Transverse colon (tissue), 4 donors: ENCODE results near the gene KCTD18. TPM values are rescaled to one million over a fixed set of nuclear protein-coding genes. Genes with fewer than 3 reads are reported as not detected.

ENCODE experiments used
- DNase-seq: peaks from one replicate; pipeline ENCODE4 v3.0.0-alpha.2; 2019
- H3K27ac ChIP-seq, 4 donors: fragments of 200-600 bp; sonication (generic); 2 replicates each; pipeline ENCODE4 v1.5.1; 2016 to 2018; ENCODE audit warnings: inconsistent platforms in 4 of 4
- H3K27me3 ChIP-seq: fragments of 200-600 bp; sonication (generic); 2 replicates; pipeline ENCODE4 v1.5.1; 2017; ENCODE audit warnings: inconsistent platforms
- H3K36me3 ChIP-seq, 4 donors: fragments of 200-600 bp; sonication (generic); 2 replicates each; pipeline ENCODE4 v1.5.1; 2017 to 2019; ENCODE audit warnings: inconsistent platforms in 4 of 4
- H3K4me1 ChIP-seq, 4 donors: fragments of 200-600 bp; sonication (generic); 2 replicates each; pipeline ENCODE4 v1.5.1; 2017 to 2020; ENCODE audit warnings: inconsistent platforms in 4 of 4
- H3K4me3 ChIP-seq, 4 donors: fragments of 200-600 bp; sonication (generic); 1 replicate in 1 of 4; 2 replicates in 3 of 4; pipeline versions ENCODE4 v1.5.1 to v1.6.1; 2017 to 2019; ENCODE audit warnings: inconsistent platforms in 4 of 4
- H3K9me3 ChIP-seq, 2 donors: fragments of 200-600 bp; sonication (generic); 2 replicates each; pipeline ENCODE4 v1.5.1; 2017 to 2019; ENCODE audit warnings: inconsistent platforms in 2 of 2
- EP300 ChIP-seq: sonication (generic); formaldehyde crosslinking; IDR thresholded peaks from one replicate; pipeline ENCODE4 v1.6.1; 2017; ENCODE audit warnings: antibody characterized with exemption, low read depth
- POLR2A ChIP-seq: fragments of 450-650 bp; IDR thresholded peaks from one replicate; pipeline ENCODE4 v1.6.1; 2016; ENCODE audit warnings: antibody characterized with exemption, mild to moderate bottlenecking, moderate library complexity
- POLR2AphosphoS5 ChIP-seq, 3 donors: sonication (generic); formaldehyde crosslinking; IDR thresholded peaks; one replicate each; pipeline ENCODE4 v1.6.1; 2016; ENCODE audit warnings: antibody characterized with exemption in 3 of 3
- WGBS, 2 donors: methylation state at CpG; one replicate each; pipeline ENCODE4 v1.1.5; 2018; ENCODE audit warnings: low coverage in 1 of 2; 5-methylcytosine and 5-hydroxymethylcytosine counted together
- in situ Hi-C, 4 donors: fragments of 200-750 bp; cut with MboI; loops; one replicate each; pipeline versions ENCODE4 v1.15.0 to v1.15.1; 2017; ENCODE audit warnings: low sequenced_read_pairs in 3 of 4, low pct_ligation_motif_present in 1 of 4, low pct_unique_long_range_greater_than_20kb in 1 of 4
- intact Hi-C: fragments of 100-400 bp; cut with DNase I; formaldehyde crosslinking; loops from one replicate; pipeline ENCODE4 v1.15.1; 2023; ENCODE audit warnings: low total_unique reads
- total RNA-seq, 4 donors: library from RNA; depleted of rRNA; stranded (reverse); fragments of >200 nt; gene quantifications; one replicate each; pipeline ENCODE4 v1.1.0, GENCODE V29; 2016
- TF ChIP-seq, protein P1 (sequence below), 5 experiments: fragments of 200-600 bp in 3 of 5; fragments of 450-650 bp in 2 of 5; sonication (generic) in 3 of 5; IDR thresholded peaks; 1 replicate in 2 of 5; 2 replicates in 3 of 5; pipeline ENCODE4 v1.5.1; 2016 to 2017; ENCODE audit warnings: antibody characterized with exemption in 5 of 5, inconsistent platforms in 3 of 5, mild to moderate bottlenecking in 2 of 5, moderate library complexity in 1 of 5

The KCTD18 gene
- total RNA-seq, 4 donors from 2014 or later, result 18.5 to 68.5 (median 20.7) TPM

DNA sequence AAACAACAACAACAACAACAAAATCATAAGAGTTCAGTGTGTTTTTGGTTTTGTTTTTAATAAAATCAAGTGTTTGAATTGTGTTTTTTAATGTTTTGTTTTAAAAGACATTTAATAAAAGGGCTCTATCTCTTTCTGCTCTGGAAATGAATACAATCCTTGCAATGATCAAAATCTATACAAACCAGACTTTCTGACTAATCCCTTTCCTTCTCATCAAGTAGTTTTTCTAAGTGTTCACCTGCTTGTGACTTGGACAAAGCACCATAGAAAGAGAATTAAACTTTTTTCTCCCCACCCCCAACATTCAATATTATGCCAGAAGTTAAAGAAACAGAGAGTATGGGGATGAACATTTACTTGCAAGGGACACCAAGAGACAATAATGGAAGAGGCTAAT lies 61.4 kb downstream of the KCTD18 start:
- Histone ChIP-seq H3K4me3 (no peak overlapping the region), H3K4me1 (peaks cover 0 to 10% (median 2%) of the 10 kb centered on the region in 4 donors), H3K36me3 (no peaks in the 10 kb centered on the region), H3K27me3 (no peaks in the 10 kb centered on the region), H3K9me3 (no peaks in the 10 kb centered on the region), H3K27ac (no peak overlapping the region)
- intact Hi-C loops (no loop called here), in situ Hi-C loops (no loop called here)
- DNase-seq, result no peak
- TF ChIP-seq POLR2A, result no peak
- TF ChIP-seq EP300, result no peak

DNA sequence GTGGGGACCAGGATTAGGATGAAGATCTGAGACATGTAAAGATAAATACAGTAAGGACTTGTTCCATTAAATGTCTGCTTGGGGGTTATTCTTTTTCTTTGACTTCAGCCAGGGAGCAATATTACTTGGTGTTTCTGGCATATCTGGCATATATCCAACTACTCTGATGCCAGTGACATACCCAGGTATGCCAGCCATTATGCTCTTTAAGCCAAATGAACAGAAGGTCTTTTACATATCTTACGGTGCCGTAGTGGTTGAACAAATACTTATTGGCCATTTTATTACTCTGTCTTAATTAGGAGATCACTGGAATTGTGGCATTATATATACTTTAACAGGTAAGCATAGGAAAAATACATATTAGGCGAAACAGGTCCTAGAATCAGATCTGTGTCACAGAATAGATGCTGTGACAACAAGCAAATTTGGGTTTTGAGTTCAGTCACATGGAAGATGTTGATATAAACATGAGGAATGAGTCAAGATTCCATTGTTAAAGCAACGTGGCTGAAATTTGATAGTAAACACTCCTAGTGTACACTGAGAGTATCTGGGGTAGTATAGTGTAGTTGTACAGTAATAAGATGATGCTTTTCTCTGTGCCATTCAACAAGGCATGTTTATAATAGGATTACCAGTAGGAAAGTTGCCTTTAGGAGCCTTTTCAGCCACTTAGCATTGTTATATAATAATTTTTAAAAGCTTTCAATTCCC lies 62.6 kb downstream of the KCTD18 start:
- TF ChIP-seq, protein P1, sequence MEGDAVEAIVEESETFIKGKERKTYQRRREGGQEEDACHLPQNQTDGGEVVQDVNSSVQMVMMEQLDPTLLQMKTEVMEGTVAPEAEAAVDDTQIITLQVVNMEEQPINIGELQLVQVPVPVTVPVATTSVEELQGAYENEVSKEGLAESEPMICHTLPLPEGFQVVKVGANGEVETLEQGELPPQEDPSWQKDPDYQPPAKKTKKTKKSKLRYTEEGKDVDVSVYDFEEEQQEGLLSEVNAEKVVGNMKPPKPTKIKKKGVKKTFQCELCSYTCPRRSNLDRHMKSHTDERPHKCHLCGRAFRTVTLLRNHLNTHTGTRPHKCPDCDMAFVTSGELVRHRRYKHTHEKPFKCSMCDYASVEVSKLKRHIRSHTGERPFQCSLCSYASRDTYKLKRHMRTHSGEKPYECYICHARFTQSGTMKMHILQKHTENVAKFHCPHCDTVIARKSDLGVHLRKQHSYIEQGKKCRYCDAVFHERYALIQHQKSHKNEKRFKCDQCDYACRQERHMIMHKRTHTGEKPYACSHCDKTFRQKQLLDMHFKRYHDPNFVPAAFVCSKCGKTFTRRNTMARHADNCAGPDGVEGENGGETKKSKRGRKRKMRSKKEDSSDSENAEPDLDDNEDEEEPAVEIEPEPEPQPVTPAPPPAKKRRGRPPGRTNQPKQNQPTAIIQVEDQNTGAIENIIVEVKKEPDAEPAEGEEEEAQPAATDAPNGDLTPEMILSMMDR (IDR thresholded peaks at IDR 0.05), result no peak
- TF ChIP-seq POLR2AphosphoS5 (IDR thresholded peaks at IDR 0.05), result no peak
- no peak for TF ChIP-seq POLR2A
- no peak for TF ChIP-seq EP300
- intact Hi-C loops, result no loop called here
- DNase-seq, result no peak
- Histone ChIP-seq H3K36me3 (no peaks in the 10 kb centered on the region), H3K27ac (no peak overlapping the region), H3K4me1 (peaks cover 0 to 10% (median 2%) of the 10 kb centered on the region in 4 donors), H3K27me3 (no peaks in the 10 kb centered on the region), H3K9me3 (no peaks in the 10 kb centered on the region), H3K4me3 (no peak overlapping the region)
- in situ Hi-C loops, result no loop called here
- 79% methylated on average over 4 of the region's 4 CpGs for WGBS, 2 donors

DNA sequence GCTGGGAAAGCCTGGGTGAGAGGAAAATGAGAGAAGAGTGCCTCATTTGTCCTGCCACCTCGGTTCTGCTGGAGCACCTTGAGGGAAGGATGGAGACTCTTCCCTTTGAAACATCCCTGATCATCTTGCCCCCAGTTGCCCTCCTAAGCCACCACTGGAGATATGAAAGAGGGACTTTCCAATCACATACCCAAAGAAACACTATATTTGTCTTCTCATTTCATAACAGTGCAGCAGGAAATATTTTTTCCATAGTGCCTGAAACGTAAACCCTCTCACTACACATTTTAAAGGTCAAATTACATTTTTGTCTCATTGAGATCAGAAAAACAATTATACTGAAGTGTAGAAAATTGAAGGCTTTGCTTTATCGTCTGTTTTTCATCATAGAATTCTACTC lies 63.3 kb downstream of the KCTD18 start:
- TF ChIP-seq POLR2A (no peak), POLR2AphosphoS5 (IDR thresholded peaks at IDR 0.05) (no peak), EP300 (no peak)
- TF ChIP-seq, protein P1 (IDR thresholded peaks at IDR 0.05), result no peak
- H3K27ac ChIP-seq, result no peak overlapping the region
- peaks cover 0 to 10% (median 2%) of the 10 kb centered on the region in 4 donors for H3K4me1 ChIP-seq
- intact Hi-C loops (no loop called here), in situ Hi-C loops (no loop called here)
- no peaks in the 10 kb centered on the region for H3K27me3 ChIP-seq
- no peak overlapping the region for H3K4me3 ChIP-seq
- no peaks in the 10 kb centered on the region for H3K36me3 ChIP-seq
- no peak for DNase-seq
- 78 to 91% methylated on average over 2 to 3 of the region's 3 CpGs for WGBS, 2 donors
- no peaks in the 10 kb centered on the region for H3K9me3 ChIP-seq

DNA sequence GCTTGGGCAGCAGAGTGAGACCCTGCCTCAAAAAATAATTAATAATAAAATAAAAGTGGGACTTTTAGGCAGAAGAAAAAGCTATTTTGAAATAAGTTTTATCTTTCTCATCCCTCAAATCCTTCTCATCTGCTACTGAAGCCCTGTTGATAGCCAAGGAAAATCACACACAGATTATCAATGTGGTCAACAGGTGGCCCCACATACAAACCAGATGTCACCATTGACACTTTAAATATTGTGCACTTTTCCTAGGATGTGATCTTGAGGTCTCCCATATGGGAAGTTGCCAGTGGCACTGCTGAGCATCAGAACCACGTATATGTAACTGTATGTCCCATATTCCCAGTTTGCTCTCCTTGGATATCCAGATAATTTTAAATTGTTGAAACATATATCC lies 64.6 kb downstream of the KCTD18 start:
- WGBS, 2 donors, result 52 to 100% methylated on average over 1 of the region's 1 CpG
- TF ChIP-seq POLR2AphosphoS5 (IDR thresholded peaks at IDR 0.05) (no peak), POLR2A (no peak), EP300 (no peak)
- TF ChIP-seq, protein P1 (IDR thresholded peaks at IDR 0.05), result no peak
- intact Hi-C loops, result no loop called here
- Histone ChIP-seq H3K27me3 (no peaks in the 10 kb centered on the region), H3K27ac (no peak overlapping the region), H3K36me3 (no peaks in the 10 kb centered on the region), H3K4me1 (peaks cover 0 to 6% (median 2%) of the 10 kb centered on the region in 4 donors), H3K9me3 (no peaks in the 10 kb centered on the region), H3K4me3 (no peak overlapping the region)
- in situ Hi-C loops, result no loop called here
- DNase-seq, result no peak

DNA sequence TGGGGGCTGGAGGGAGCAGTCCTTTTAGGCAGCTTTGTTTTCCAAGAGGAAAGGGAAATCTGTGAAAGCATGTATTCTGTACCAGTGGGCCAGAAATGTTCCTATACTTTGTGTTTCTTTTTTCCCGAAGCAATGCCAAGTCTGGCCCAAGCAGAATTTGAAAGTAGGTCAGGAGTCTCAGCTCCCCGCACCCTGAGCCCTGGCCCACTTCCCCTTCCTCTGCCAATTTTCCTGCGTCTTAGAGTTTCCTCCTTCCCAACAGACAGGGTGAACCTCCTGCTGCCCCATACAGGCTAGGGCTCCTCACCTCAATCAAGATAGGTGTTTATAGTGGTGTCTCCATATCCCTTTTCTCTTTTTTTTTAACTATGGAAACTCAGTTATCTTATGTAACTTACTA lies 65.3 kb downstream of the KCTD18 start:
- no peak for DNase-seq
- 50 to 69% methylated on average over 1 to 3 of the region's 3 CpGs for WGBS, 2 donors
- H3K27ac ChIP-seq, result no peak overlapping the region
- in situ Hi-C loops (no loop called here), intact Hi-C loops (no loop called here)
- H3K4me3 ChIP-seq, result no peak overlapping the region
- no peaks in the 10 kb centered on the region for H3K9me3 ChIP-seq
- no peaks in the 10 kb centered on the region for H3K27me3 ChIP-seq
- TF ChIP-seq POLR2A (no peak), EP300 (no peak), POLR2AphosphoS5 (IDR thresholded peaks at IDR 0.05) (no peak)
- TF ChIP-seq, protein P1 (IDR thresholded peaks at IDR 0.05), result no peak
- H3K36me3 ChIP-seq, result no peaks in the 10 kb centered on the region
- H3K4me1 ChIP-seq, result peaks cover 0 to 5% (median 0%) of the 10 kb centered on the region in 4 donors
